HUES48 (cell line): ENCODE data around the gene STX1B.
A peak's percentile ranks its signal among the peaks of the same experiment; 100 is the strongest.
"Not testable (repeated sequence)": the region's sequence is repeated elsewhere in the genome, so short reads cannot be mapped to it uniquely, and the experiment has no call there.

ENCODE experiments used
- H3K27ac ChIP-seq: one replicate; pipeline ENCODE4 v1.7.0; 2013; ENCODE audit warnings: low read depth, low read length, inconsistent platforms
- H3K27me3 ChIP-seq: 2 replicates; pipeline ENCODE4 v1.6.1; 2013; ENCODE audit warnings: mild to moderate bottlenecking, low read length; ENCODE audit not compliant: control insufficient read depth, insufficient read depth
- H3K36me3 ChIP-seq: 2 replicates; pipeline ENCODE4 v1.6.1; 2013; ENCODE audit warnings: low read length; ENCODE audit not compliant: control insufficient read depth, insufficient read depth
- H3K4me1 ChIP-seq: 2 replicates; pipeline ENCODE4 v1.6.1; 2013; ENCODE audit warnings: mild to moderate bottlenecking, low read length; ENCODE audit not compliant: control insufficient read depth, insufficient read depth
- H3K4me3 ChIP-seq: 2 replicates; pipeline ENCODE4 v1.5.1; 2013; ENCODE audit warnings: mild to moderate bottlenecking, low read depth, low read length
- H3K9ac ChIP-seq: 2 replicates; pipeline ENCODE4 v1.6.1; 2013; ENCODE audit warnings: mild to moderate bottlenecking, low read depth, low read length, moderate library complexity
- H3K9me3 ChIP-seq: 2 replicates; pipeline ENCODE4 v1.6.1; 2013; ENCODE audit warnings: low read length; ENCODE audit not compliant: control insufficient read depth, insufficient read depth

STX1B gene

GRCh38 chr16:31032736-31033708 lies 22.6 kb upstream of the STX1B start, which contains the start of gene STX4:
Gene STX4 (plus strand): TSS chr16:31033558. CDS start chr16:31033806, 248 bp downstream.
- no peaks in the 10 kb centered on the region for H3K27me3 ChIP-seq

DNA sequence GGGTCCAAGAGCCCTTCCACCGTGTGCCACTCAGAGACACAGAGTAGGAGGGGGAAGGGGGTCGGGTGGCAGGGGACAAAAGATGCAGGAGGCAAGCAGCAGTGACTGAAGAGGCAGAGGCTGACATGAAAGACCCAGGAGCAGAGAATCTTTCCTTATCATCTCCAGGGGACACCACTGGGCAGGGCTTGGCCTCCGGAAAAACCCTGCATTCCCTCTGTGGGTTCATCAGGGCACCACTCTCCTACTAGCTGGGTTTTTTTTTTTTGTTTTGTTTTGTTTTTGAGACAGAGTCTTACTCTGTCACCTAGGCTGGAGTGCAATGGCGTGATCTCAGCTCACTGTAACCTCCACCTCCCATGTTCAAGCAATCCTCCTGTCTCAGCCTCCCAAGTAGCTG lies 20.8 kb upstream of the STX1B start:
- no peak overlapping the region for H3K4me3 ChIP-seq
- no peak overlapping the region for H3K27ac ChIP-seq
- H3K9me3 ChIP-seq: no peaks in the 10 kb centered on the region
- no peak overlapping the region for H3K9ac ChIP-seq
- H3K4me1 ChIP-seq: no peaks in the 10 kb centered on the region
- H3K27me3 ChIP-seq: no peaks in the 10 kb centered on the region
- H3K36me3 ChIP-seq: no peaks in the 10 kb centered on the region

More at GRCh38 chr16:31032736-31033708, 22.6 kb upstream of the STX1B start, which contains the start of gene STX4:
- Histone ChIP-seq H3K36me3 (peaks cover 4% of the 10 kb centered on the region; the same call in 1 of the 2 replicates), H3K9ac (peak within 1 kb of the TSS; percentile 34; the same call in 1 of the 2 replicates), H3K9me3 (no peaks in the 10 kb centered on the region), H3K4me1 (no peaks in the 10 kb centered on the region), H3K4me3 (peak within 1 kb of the TSS; percentile 90), H3K27ac (peak within 1 kb of the TSS; percentile 60)

DNA sequence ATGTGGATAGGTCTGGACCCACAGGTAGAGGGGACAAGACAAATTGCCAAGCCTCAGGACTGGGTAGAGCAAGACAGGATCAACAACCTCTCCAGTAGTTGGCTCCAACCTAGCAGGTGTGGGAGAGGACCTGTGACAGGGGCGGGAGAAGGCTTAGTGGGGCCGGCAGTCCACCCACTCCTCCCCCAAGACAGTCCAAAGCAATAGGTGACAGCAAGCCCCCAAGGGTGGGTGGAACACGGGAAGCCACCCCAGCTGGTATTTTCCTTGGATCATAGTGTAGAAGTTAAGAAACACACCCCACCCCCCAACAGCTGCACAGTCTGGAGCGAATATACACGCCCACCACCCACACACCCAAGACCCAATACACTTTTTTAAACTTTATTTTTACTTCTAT lies 18.8 kb upstream of the STX1B start:
- H3K27me3 ChIP-seq: no peaks in the 10 kb centered on the region
- H3K36me3 ChIP-seq: no peaks in the 10 kb centered on the region
- no peak overlapping the region for H3K4me3 ChIP-seq
- no peak overlapping the region for H3K27ac ChIP-seq
- H3K4me1 ChIP-seq: no peaks in the 10 kb centered on the region
- no peak overlapping the region for H3K9ac ChIP-seq
- no peaks in the 10 kb centered on the region for H3K9me3 ChIP-seq

DNA sequence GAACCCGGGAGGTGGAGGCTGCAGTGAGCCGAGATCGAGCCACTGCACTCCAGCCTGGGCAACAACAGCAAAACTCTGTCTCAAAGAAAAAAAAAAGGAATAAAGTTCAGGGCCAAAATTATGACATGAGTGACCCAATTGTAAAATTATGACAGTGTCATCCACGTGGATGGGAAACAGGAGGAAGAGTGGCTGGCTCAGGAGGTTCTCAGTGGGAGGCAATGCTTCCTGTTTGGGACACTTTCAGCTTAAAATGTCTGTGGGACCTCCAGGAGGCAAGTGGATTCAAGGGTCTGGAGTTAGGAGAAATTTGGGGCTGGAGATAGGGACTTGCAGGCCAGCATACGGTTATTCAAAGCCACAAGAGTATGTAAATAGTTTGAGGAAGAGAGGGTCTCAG lies 14.9 kb upstream of the STX1B start:
- H3K4me1 ChIP-seq: no peaks in the 10 kb centered on the region
- no peak overlapping the region for H3K27ac ChIP-seq
- H3K9ac ChIP-seq: no peak overlapping the region

DNA sequence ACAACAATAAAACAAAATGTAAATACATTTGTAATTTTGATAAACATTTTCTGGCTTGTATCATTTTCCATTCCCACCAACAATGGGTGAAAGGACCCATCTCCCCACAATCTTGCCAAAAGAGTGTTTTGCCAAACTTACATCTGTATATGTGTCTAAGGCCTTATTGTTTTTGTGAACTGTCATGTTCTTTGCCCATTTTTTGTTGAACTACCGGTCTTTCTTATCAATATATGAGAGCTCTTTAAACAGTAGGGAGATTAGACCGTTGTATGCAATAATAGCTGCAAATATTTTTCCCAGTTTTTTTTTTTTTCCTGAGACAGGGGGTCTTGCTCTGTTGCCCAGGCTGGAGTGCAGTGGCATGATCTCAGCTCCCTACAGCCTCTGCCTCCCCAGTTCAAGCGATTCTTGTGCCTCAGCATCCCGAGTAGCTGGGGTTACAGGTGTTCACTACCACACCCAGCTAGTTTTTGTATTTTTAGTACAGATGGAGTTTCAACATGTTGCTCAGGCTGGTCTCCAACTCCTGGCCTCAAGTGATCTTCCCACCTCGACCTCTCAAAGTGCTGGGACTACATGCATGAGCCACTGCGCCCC lies 13.3 kb upstream of the STX1B start:
- Histone ChIP-seq H3K36me3 (no peaks in the 10 kb centered on the region), H3K9me3 (no peaks in the 10 kb centered on the region), H3K27me3 (no peaks in the 10 kb centered on the region), H3K9ac (no peak overlapping the region), H3K4me1 (no peaks in the 10 kb centered on the region), H3K4me3 (no peak overlapping the region), H3K27ac (no peak overlapping the region)

More for the DNA sequence above, 14.9 kb upstream of the STX1B start:
- no peak overlapping the region for H3K4me3 ChIP-seq
- H3K27me3 ChIP-seq: no peaks in the 10 kb centered on the region
- H3K36me3 ChIP-seq: no peaks in the 10 kb centered on the region
- no peaks in the 10 kb centered on the region for H3K9me3 ChIP-seq

DNA sequence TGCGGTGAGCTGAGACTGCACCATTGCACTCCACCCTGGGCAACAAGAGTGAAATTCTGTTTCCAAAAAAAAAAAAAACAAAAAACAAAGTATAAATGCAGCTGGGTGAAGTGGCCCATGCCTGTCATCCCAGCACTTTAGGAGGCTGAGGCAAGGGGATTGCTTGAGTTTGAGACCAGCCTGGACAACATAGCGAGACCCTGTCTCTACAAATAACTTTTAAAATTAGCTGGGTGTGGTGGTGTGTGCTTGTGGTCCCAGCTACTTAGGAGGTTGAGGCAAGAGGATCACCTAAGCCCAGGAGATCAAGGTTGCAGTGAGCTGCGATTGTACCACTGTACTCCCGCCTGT lies 12.8 kb upstream of the STX1B start:
- H3K36me3 ChIP-seq: no peaks in the 10 kb centered on the region
- H3K9me3 ChIP-seq: no peaks in the 10 kb centered on the region
- H3K9ac ChIP-seq: no peak overlapping the region
- no peak overlapping the region for H3K4me3 ChIP-seq
- H3K4me1 ChIP-seq: no peaks in the 10 kb centered on the region
- no peak overlapping the region for H3K27ac ChIP-seq
- H3K27me3 ChIP-seq: no peaks in the 10 kb centered on the region

DNA sequence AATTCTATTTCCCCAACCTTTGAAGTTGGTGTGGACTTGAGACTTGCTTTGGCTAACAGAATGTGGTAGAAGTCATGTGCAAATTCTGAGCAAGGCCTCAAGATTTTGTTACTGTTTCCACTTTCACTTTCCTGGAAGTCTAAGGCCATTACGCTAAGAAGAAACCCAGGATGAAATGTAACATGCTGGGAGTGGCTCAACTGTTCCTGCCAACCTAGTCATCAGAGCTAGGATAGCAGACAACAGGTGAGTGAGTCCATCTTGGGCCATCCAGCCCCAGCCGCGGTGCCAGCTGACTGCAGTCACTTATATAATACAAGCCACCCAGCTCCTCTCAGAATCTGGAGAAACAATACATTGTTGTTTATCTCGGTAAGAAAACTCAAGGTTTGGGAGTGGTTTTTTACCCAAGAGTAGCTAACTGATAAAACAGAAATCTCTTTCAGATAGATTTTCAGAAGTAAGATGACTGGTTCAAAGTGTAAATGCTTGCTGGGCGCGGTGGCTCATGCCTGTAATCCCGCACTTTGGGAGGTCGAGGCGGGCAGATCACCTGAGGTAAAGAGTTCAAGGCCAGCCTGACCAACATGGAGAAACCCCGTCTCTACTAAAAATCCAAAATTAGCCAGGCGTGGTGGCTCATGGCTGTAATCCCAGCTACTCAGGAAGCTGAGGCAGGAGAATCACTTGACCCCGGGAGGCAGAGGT lies 12.3 kb upstream of the STX1B start:
- no peaks in the 10 kb centered on the region for H3K27me3 ChIP-seq
- H3K9me3 ChIP-seq: no peaks in the 10 kb centered on the region
- H3K9ac ChIP-seq: no peak overlapping the region
- H3K4me3 ChIP-seq: no peak overlapping the region
- no peaks in the 10 kb centered on the region for H3K36me3 ChIP-seq
- no peaks in the 10 kb centered on the region for H3K4me1 ChIP-seq
- H3K27ac ChIP-seq: no peak overlapping the region

DNA sequence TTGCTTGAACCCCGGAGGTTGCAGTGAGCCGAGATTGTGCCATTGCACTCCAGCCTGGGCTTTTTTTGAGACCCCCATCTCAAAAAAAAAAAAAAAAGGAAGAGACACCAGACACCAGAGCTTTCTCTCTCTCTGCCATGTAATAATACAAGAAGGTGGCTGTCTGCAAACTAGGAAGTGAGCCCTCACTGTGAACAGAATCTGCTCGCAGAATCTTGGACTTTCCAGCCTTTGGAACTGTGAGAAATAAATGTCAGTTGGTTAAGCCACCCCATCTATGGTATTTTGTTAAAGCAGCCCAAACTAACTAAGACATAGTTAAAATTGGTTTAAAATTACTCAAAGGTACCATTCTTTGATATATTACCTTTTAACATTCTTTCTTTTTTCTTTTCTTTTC lies 10.1 kb upstream of the STX1B start:
- Histone ChIP-seq H3K4me3 (no peak overlapping the region), H3K27me3 (no peaks in the 10 kb centered on the region), H3K4me1 (no peaks in the 10 kb centered on the region), H3K27ac (no peak overlapping the region), H3K9ac (no peak overlapping the region), H3K9me3 (no peaks in the 10 kb centered on the region), H3K36me3 (no peaks in the 10 kb centered on the region)

- H3K9ac ChIP-seq, H3K4me1 ChIP-seq, H3K9me3 ChIP-seq, H3K36me3 ChIP-seq, H3K27ac ChIP-seq, H3K27me3 ChIP-seq, H3K4me3 ChIP-seq: not testable (repeated sequence)
These were observed 7.3 kb upstream of the STX1B start for GRCh38 chr16:31017756-31018155.

DNA sequence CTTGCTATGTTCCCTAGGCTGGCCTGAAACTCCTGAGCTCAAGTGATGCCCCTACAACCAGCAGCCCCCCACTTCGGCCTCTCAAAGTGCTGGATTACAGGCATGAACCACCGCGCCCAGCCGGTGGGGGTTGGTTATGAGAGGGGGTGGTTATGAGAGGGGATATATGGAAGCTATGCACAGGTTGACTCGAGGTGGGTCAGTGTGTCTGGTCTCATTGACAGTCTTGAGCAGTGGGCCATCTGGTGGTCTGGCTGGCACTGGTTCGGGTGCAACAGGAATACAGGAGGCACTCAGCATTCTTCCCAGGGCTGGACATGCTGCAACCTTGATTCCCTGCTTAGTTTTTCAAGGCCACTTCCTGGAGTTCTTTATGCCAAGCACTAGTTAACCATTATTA lies 5.6 kb upstream of the STX1B start:
- H3K27ac ChIP-seq: no peak overlapping the region
- no peak overlapping the region for H3K9ac ChIP-seq
- H3K4me1 ChIP-seq: peaks cover under 1% of the 10 kb centered on the region; the same call in 1 of the 2 replicates

GRCh38 chr16:31013292-31013691 lies 2.9 kb upstream of the STX1B start:
- H3K4me1 ChIP-seq: peaks cover 13% of the 10 kb centered on the region
- not testable (repeated sequence) for H3K9ac ChIP-seq, H3K27ac ChIP-seq, H3K9me3 ChIP-seq, H3K4me3 ChIP-seq, H3K27me3 ChIP-seq, H3K36me3 ChIP-seq

More for the DNA sequence above, 5.6 kb upstream of the STX1B start:
- Histone ChIP-seq H3K9me3 (no peaks in the 10 kb centered on the region), H3K36me3 (no peaks in the 10 kb centered on the region), H3K4me3 (no peak overlapping the region), H3K27me3 (peaks cover 5% of the 10 kb centered on the region; the same call in 1 of the 2 replicates)
